T-helper 2 cell treated with Interferon-gamma antibody and Interleukin-4, amounts not matched to agents 5 μg/mL and 100 μg/mL, for 36 hours (primary cell): ENCODE measurements around the gene PRR30.

Experiments
- DNase-seq: peaks from one replicate; pipeline ENCODE4 v3.0.0; 2021; ENCODE audit warnings: low spot score
- H3K27ac Mint-ChIP-seq: one replicate; pipeline ENCODE4 v1.8.0; 2021; ENCODE audit warnings: mild to moderate bottlenecking, mixed read lengths
- H3K27me3 Mint-ChIP-seq: one replicate; pipeline ENCODE4 v1.8.0; 2021; ENCODE audit warnings: low read depth, mixed read lengths
- H3K36me3 Mint-ChIP-seq: one replicate; pipeline ENCODE4 v1.8.0; 2021; ENCODE audit warnings: low read depth, mixed read lengths
- H3K4me1 Mint-ChIP-seq: one replicate; pipeline ENCODE4 v1.8.0; 2021; ENCODE audit warnings: low read depth, mixed read lengths
- H3K4me3 Mint-ChIP-seq: one replicate; pipeline ENCODE4 v1.8.0; 2022; ENCODE audit warnings: mild to moderate bottlenecking, moderate library complexity, mixed read lengths
- H3K9me3 Mint-ChIP-seq: one replicate; pipeline ENCODE4 v1.8.0; 2021; ENCODE audit warnings: mixed read lengths

PRR30 gene

GRCh38 chr2:27147935-27148334, 8.7 kb upstream of the PRR30 start:
- no peaks in the 10 kb centered on the region for H3K4me1 Mint-ChIP-seq
- no peak for DNase-seq
- no peak overlapping the region for H3K4me3 Mint-ChIP-seq
- H3K27ac Mint-ChIP-seq, result no peak overlapping the region
- no peaks in the 10 kb centered on the region for H3K9me3 Mint-ChIP-seq
- peaks cover 24% of the 10 kb centered on the region for H3K27me3 Mint-ChIP-seq
- no peaks in the 10 kb centered on the region for H3K36me3 Mint-ChIP-seq

GRCh38 chr2:27145682-27146081, 6.5 kb upstream of the PRR30 start:
- Mint-ChIP-seq H3K27me3 (peaks cover 30% of the 10 kb centered on the region), H3K4me1 (no peaks in the 10 kb centered on the region), H3K9me3 (no peaks in the 10 kb centered on the region), H3K36me3 (no peaks in the 10 kb centered on the region), H3K4me3 (no peak overlapping the region), H3K27ac (no peak overlapping the region)
- DNase-seq, result no peak

- no peak overlapping the region for H3K4me3 Mint-ChIP-seq
- H3K27ac Mint-ChIP-seq, result no peak overlapping the region
- H3K36me3 Mint-ChIP-seq, result no peaks in the 10 kb centered on the region
- H3K4me1 Mint-ChIP-seq, result no peaks in the 10 kb centered on the region
- peaks cover 33% of the 10 kb centered on the region for H3K27me3 Mint-ChIP-seq
- H3K9me3 Mint-ChIP-seq, result no peaks in the 10 kb centered on the region
- no peak for DNase-seq
These were observed 4.1 kb upstream of the PRR30 start for GRCh38 chr2:27143285-27143684.

- no peak for DNase-seq
- H3K9me3 Mint-ChIP-seq, result no peaks in the 10 kb centered on the region
- H3K4me1 Mint-ChIP-seq, result peaks cover 9% of the 10 kb centered on the region
- H3K27ac Mint-ChIP-seq, result no peak overlapping the region
- H3K4me3 Mint-ChIP-seq, result no peak overlapping the region
- peaks cover 9% of the 10 kb centered on the region for H3K36me3 Mint-ChIP-seq
- H3K27me3 Mint-ChIP-seq, result peaks cover 12% of the 10 kb centered on the region
These were observed 1.1 kb downstream of the PRR30 start for GRCh38 chr2:27138111-27138510.

GRCh38 chr2:27137322-27137935, 1.8 kb downstream of the PRR30 start:
- Mint-ChIP-seq H3K27me3 (peaks cover 6% of the 10 kb centered on the region), H3K27ac (peak overlapping the region; percentile 44), H3K9me3 (no peaks in the 10 kb centered on the region), H3K36me3 (peaks cover 15% of the 10 kb centered on the region), H3K4me1 (peaks cover 16% of the 10 kb centered on the region), H3K4me3 (no peak overlapping the region)
- DNase-seq, result no peak

- Mint-ChIP-seq H3K36me3 (peaks cover 19% of the 10 kb centered on the region), H3K4me3 (no peak overlapping the region), H3K27me3 (peaks cover 4% of the 10 kb centered on the region), H3K4me1 (peaks cover 16% of the 10 kb centered on the region), H3K9me3 (no peaks in the 10 kb centered on the region), H3K27ac (no peak overlapping the region)
- no peak for DNase-seq
These were observed 2.5 kb downstream of the PRR30 start for GRCh38 chr2:27136751-27137150.

GRCh38 chr2:27135478-27135955, 3.7 kb downstream of the PRR30 start:
- peaks cover 4% of the 10 kb centered on the region for H3K27me3 Mint-ChIP-seq
- peaks cover 28% of the 10 kb centered on the region for H3K36me3 Mint-ChIP-seq
- peak overlapping the region; percentile 69 for H3K4me3 Mint-ChIP-seq
- no peaks in the 10 kb centered on the region for H3K9me3 Mint-ChIP-seq
- no peak for DNase-seq
- peak overlapping the region; percentile 36 for H3K27ac Mint-ChIP-seq
- H3K4me1 Mint-ChIP-seq, result peaks cover 16% of the 10 kb centered on the region

GRCh38 chr2:27134781-27135477, 4.3 kb downstream of the PRR30 start:
- Mint-ChIP-seq H3K36me3 (peaks cover 32% of the 10 kb centered on the region), H3K4me1 (peaks cover 16% of the 10 kb centered on the region), H3K9me3 (no peaks in the 10 kb centered on the region), H3K4me3 (peak overlapping the region; percentile 95), H3K27ac (peak overlapping the region; percentile 98), H3K27me3 (peaks cover 2% of the 10 kb centered on the region)
- DNase-seq, result no peak

GRCh38 chr2:27133905-27134780, 5.1 kb downstream of the PRR30 start, which contains the start of gene PREB:
Gene PREB, minus strand, starts transcription at chr2:27134636. Its CDS starts 215 bp downstream, at chr2:27134421.
- Mint-ChIP-seq H3K4me1 (peaks cover 16% of the 10 kb centered on the region), H3K4me3 (peak within 1 kb of the TSS; percentile 95), H3K27me3 (no peaks in the 10 kb centered on the region), H3K27ac (peak within 1 kb of the TSS; percentile 98), H3K9me3 (no peaks in the 10 kb centered on the region), H3K36me3 (peaks cover 32% of the 10 kb centered on the region)
- peak; percentile 99 for DNase-seq

GRCh38 chr2:27133195-27133875, 5.9 kb downstream of the PRR30 start:
- H3K27me3 Mint-ChIP-seq, result no peaks in the 10 kb centered on the region
- peak; percentile 25 for DNase-seq
- no peaks in the 10 kb centered on the region for H3K9me3 Mint-ChIP-seq
- H3K4me1 Mint-ChIP-seq, result peaks cover 16% of the 10 kb centered on the region
- H3K4me3 Mint-ChIP-seq, result peak overlapping the region; percentile 95
- peak overlapping the region; percentile 82 for H3K27ac Mint-ChIP-seq
- H3K36me3 Mint-ChIP-seq, result peaks cover 35% of the 10 kb centered on the region

- H3K4me1 Mint-ChIP-seq, result peaks cover 16% of the 10 kb centered on the region
- no peak for DNase-seq
- no peak overlapping the region for H3K4me3 Mint-ChIP-seq
- no peaks in the 10 kb centered on the region for H3K9me3 Mint-ChIP-seq
- peaks cover 35% of the 10 kb centered on the region for H3K36me3 Mint-ChIP-seq
- no peak overlapping the region for H3K27ac Mint-ChIP-seq
- H3K27me3 Mint-ChIP-seq, result no peaks in the 10 kb centered on the region
These were observed 7.8 kb downstream of the PRR30 start for GRCh38 chr2:27131429-27131828.

- H3K36me3 Mint-ChIP-seq, result peaks cover 35% of the 10 kb centered on the region
- DNase-seq, result no peak
- no peak overlapping the region for H3K4me3 Mint-ChIP-seq
- peaks cover 16% of the 10 kb centered on the region for H3K4me1 Mint-ChIP-seq
- no peaks in the 10 kb centered on the region for H3K9me3 Mint-ChIP-seq
- H3K27me3 Mint-ChIP-seq, result no peaks in the 10 kb centered on the region
- H3K27ac Mint-ChIP-seq, result no peak overlapping the region
These were observed 8.8 kb downstream of the PRR30 start for GRCh38 chr2:27130396-27130795.

GRCh38 chr2:27128668-27129571, 10.3 kb downstream of the PRR30 start:
- H3K4me3 Mint-ChIP-seq, result no peak overlapping the region
- H3K4me1 Mint-ChIP-seq, result peaks cover 17% of the 10 kb centered on the region
- H3K27ac Mint-ChIP-seq, result no peak overlapping the region
- H3K36me3 Mint-ChIP-seq, result peaks cover 34% of the 10 kb centered on the region
- DNase-seq, result no peak
- H3K27me3 Mint-ChIP-seq, result no peaks in the 10 kb centered on the region
- H3K9me3 Mint-ChIP-seq, result no peaks in the 10 kb centered on the region
